ENCODE data around the gene ATG10. TPM values are rescaled to one million over a fixed set of nuclear protein-coding genes. Genes with fewer than 3 reads are reported as not detected.
"Not testable (repeated sequence)": the region's sequence is repeated elsewhere in the genome, so short reads cannot be mapped to it uniquely, and the experiment has no call there.

ATG10 gene
- total RNA-seq, 4 donors from 2014 or later: 1.0 to 15.4 (median 6.5) TPM

DNA sequence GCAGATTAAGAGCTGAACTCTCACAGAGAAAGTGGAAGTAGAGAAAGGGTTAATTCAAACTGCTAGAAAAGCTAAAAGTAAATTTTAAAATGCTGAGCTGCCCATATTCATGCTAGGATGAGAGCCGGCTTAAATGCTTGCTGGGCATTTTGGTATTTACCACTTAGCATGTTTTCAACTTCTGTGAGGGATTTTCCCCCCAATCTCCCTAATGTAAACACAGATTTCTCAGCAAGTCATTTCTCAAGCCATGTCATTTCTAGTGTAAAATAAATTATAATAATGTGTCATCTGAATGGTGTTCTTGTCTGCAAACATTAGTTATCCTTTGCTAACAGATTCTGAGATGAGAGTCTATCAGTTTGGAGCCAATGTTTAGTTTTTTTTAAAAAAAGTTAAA lies 284.0 kb downstream of the ATG10 start:
- H3K27me3 ChIP-seq: no peaks in the 10 kb centered on the region
- H3K27ac ChIP-seq: no peak overlapping the region
- H3K4me1 ChIP-seq: no peaks in the 10 kb centered on the region
- no peak overlapping the region for H3K4me3 ChIP-seq
- no peak for TF ChIP-seq POLR2A (IDR thresholded peaks at IDR 0.05)
- TF ChIP-seq, protein P1, sequence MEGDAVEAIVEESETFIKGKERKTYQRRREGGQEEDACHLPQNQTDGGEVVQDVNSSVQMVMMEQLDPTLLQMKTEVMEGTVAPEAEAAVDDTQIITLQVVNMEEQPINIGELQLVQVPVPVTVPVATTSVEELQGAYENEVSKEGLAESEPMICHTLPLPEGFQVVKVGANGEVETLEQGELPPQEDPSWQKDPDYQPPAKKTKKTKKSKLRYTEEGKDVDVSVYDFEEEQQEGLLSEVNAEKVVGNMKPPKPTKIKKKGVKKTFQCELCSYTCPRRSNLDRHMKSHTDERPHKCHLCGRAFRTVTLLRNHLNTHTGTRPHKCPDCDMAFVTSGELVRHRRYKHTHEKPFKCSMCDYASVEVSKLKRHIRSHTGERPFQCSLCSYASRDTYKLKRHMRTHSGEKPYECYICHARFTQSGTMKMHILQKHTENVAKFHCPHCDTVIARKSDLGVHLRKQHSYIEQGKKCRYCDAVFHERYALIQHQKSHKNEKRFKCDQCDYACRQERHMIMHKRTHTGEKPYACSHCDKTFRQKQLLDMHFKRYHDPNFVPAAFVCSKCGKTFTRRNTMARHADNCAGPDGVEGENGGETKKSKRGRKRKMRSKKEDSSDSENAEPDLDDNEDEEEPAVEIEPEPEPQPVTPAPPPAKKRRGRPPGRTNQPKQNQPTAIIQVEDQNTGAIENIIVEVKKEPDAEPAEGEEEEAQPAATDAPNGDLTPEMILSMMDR (IDR thresholded peaks at IDR 0.05): no peak
- no peaks in the 10 kb centered on the region for H3K9me3 ChIP-seq
- no peak for DNase-seq
- H3K36me3 ChIP-seq: no peaks in the 10 kb centered on the region
- intact Hi-C loops (cut with DNase I; ENCODE audit: low total_unique reads): no loop called here

DNA sequence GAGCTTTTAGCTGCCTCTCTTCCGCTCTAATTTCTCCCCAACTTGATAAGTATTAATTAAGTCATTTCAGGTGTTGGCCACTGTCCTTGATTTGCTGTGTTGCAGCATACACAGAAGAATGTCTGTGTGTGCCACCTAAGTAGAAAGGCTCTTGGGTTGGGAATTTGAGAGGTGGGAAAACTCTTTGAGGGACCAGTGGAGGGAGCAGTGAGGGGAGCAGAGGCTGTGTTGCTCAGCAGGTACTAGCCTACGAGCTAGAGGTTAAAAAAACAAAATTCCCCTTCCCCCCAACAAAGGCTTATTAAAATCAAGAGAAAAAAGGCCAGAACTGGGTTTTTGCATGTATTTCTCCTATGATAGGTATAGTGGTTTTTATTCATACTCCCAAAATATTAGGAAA lies 285.4 kb downstream of the ATG10 start:
- TF ChIP-seq, protein P1 (IDR thresholded peaks at IDR 0.05): no peak
- TF ChIP-seq POLR2A (IDR thresholded peaks at IDR 0.05): no peak
- Histone ChIP-seq H3K27me3 (no peaks in the 10 kb centered on the region), H3K9me3 (no peaks in the 10 kb centered on the region), H3K27ac (no peak overlapping the region), H3K4me1 (no peaks in the 10 kb centered on the region), H3K36me3 (no peaks in the 10 kb centered on the region), H3K4me3 (no peak overlapping the region)
- intact Hi-C loops (cut with DNase I; ENCODE audit: low total_unique reads): no loop called here
- no peak for DNase-seq

DNA sequence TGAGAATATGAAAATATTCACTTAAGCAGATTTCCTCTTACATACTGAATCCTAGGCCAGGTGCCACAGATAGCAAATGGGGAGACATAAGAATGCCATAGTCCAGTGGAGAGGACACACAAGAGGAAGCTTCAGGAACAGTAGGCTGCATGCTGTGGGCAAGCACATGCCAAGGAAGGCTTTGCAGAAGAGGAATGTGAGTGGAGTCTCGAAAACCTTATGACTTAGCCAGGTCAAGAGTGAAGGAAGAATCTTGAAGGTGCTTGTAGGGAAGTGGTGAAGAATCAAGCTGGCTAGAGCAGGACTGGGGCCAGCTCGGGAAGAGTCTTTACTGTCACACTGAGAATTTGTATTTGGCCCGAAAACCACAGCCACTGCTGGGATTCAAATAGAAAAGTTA lies 285.9 kb downstream of the ATG10 start:
- Histone ChIP-seq H3K27ac (no peak overlapping the region), H3K4me1 (no peaks in the 10 kb centered on the region), H3K27me3 (no peaks in the 10 kb centered on the region), H3K36me3 (no peaks in the 10 kb centered on the region), H3K4me3 (no peak overlapping the region), H3K9me3 (no peaks in the 10 kb centered on the region)
- intact Hi-C loops (cut with DNase I; ENCODE audit: low total_unique reads): no loop called here
- no peak for DNase-seq
- TF ChIP-seq, protein P1 (IDR thresholded peaks at IDR 0.05): no peak
- no peak for TF ChIP-seq POLR2A (IDR thresholded peaks at IDR 0.05)

DNA sequence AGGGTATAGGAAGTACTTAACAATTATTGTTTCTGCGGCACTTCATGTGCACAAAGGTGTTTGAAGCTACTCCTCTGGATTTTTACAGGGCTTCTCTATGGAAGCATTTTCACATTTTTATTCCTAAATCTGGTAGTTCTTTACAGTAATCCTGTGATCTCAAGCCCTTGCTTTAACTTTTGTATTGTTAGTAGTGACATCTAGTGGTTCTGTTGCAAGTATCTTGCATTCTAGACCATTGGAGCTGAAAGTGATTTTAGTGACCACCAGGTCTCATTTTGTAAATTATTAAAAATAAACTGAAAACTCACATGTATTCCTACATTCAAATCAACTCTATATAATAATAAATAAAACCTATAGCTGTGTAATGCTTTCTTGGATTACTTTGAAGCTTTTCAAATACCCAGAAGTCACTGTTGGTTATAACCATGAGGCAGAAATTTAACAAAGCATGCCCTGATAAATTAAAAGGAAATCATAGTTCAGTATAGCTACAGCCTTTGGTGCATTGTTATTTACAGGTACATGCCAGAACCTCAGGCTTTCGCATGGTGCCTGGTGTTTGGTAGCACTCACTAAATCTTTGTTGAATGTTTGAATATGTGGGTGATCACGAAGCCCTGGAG lies 287.5 kb downstream of the ATG10 start:
- no peak for DNase-seq
- Histone ChIP-seq H3K27ac (no peak overlapping the region), H3K9me3 (no peaks in the 10 kb centered on the region), H3K27me3 (no peaks in the 10 kb centered on the region), H3K4me3 (no peak overlapping the region), H3K4me1 (no peaks in the 10 kb centered on the region), H3K36me3 (no peaks in the 10 kb centered on the region)
- intact Hi-C loops (cut with DNase I; ENCODE audit: low total_unique reads): no loop called here
- TF ChIP-seq POLR2A (IDR thresholded peaks at IDR 0.05): no peak
- TF ChIP-seq, protein P1 (IDR thresholded peaks at IDR 0.05): peak; percentile 20 to 32 (median 26)

DNA sequence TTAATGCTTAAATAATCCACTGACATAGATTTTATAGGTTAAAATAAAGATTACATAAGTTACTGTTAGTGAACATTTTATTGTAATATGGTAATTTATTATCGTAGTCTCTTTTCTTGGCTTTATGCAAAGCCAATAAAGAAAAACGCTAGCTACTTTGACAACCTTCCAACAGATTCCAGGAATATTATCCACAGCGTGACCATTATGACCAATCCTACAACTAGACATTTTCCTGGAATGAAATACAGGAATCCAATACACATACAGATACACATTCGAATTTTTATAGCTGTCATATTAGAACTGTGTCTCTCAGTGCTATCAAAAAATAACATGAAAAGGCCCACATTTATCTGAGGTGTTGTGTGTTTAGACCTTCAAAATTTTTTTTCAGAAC lies 293.2 kb downstream of the ATG10 start:
- no peaks in the 10 kb centered on the region for H3K36me3 ChIP-seq
- H3K27me3 ChIP-seq: no peaks in the 10 kb centered on the region
- H3K4me1 ChIP-seq: no peaks in the 10 kb centered on the region
- H3K9me3 ChIP-seq: no peaks in the 10 kb centered on the region
- no peak for TF ChIP-seq POLR2A (IDR thresholded peaks at IDR 0.05)
- TF ChIP-seq, protein P1 (IDR thresholded peaks at IDR 0.05): no peak
- no peak overlapping the region for H3K27ac ChIP-seq
- no peak for DNase-seq
- intact Hi-C loops (cut with DNase I; ENCODE audit: low total_unique reads): no loop called here
- H3K4me3 ChIP-seq: no peak overlapping the region

DNA sequence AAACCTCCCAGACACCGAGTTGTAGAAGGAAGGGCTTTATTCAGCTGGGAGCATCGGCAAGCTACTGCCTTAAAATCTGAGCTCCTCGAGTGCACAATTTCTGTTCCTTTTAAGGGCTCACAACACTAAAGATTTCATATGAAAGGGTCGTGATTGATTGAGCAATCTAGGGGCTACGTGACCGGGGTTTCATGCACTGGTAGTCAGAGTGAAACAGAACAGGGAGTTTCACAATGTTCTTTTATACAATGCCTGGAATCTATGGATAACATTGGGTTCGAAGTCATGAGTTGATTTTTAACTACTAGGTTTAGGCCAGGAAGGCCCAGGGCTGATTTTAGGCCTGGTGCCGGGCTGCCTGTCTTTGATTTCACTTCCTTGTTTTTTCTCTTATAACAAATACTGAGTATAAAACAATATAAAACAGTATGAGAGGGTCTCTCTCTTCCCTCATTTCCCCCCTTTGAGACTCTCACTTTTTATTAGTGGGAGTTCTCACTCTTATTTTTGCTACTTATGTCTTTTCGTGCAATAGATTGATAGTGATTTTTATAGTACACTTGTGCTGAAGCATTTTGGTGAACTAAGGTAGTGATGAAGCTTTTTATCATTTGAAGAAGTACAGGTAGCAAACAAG lies 295.6 kb downstream of the ATG10 start:
- H3K4me3 ChIP-seq; H3K4me1 ChIP-seq; H3K9me3 ChIP-seq; H3K27me3 ChIP-seq; DNase-seq; H3K36me3 ChIP-seq; intact Hi-C loops (cut with DNase I; ENCODE audit: low total_unique reads); H3K27ac ChIP-seq: not testable (repeated sequence)

DNA sequence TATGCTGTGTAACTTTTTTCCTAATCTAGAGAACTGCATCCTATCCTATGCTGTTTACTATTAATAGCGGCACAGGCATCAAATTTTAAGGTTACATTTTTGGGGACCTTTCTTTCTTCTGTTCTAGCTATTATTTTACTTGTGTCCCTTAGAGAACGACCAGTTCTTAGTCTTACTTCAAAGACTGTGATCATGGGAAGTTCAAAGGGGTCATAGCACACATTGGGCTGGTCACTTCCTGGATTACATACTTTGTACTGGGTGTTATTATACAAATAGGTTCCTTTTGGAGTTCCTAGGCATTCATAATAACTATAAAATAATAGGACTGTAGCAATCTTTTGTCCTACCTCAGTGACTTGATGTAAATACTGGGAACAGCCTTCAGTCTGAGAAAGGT lies 297.5 kb downstream of the ATG10 start:
- H3K4me1 ChIP-seq; H3K27me3 ChIP-seq; intact Hi-C loops (cut with DNase I; ENCODE audit: low total_unique reads); H3K4me3 ChIP-seq; H3K9me3 ChIP-seq; H3K36me3 ChIP-seq: not testable (repeated sequence)
- H3K27ac ChIP-seq: peak overlapping the region in 1 of 2 donors; percentile 30
- DNase-seq: peak in 1 of 2 donors; percentile 42

Measured in uterus (tissue), 4 donors.